Activated CD4-positive, CD25-positive, alpha-beta regulatory T cell treated with anti-CD3 and anti-CD28 coated beads, Interleukin-2, amount 50 U/mL, for 16 hours (primary cell): ENCODE data around the gene SLC45A3.
"Not testable (repeated sequence)": the region's sequence is repeated elsewhere in the genome, so short reads cannot be mapped to it uniquely, and the experiment has no call there.

ENCODE experiments used
- DNase-seq: peaks from one replicate; pipeline ENCODE4 v3.0.0-alpha.2; 2020; ENCODE audit warnings: low read depth, low spot score

SLC45A3 gene

DNA sequence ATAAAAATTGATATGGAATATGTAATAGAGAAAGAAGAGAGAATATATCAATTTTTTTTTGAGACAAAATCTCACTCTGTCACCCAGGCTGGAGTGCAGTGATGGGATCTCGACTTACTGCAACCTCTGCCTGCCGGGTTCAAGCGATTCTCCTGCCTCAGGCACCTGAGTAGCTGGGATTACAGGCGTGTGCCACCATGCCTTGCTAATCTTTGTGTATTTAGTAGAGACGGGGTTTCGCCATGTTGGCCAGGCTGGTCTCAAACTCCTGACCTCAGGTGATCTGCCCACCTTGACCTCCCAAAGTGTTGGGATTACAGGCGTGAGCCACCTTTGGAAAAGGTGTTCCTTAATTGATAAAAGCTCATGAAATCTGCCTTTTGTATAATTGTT, 44.2 kb downstream of the SLC45A3 start:
- not testable (repeated sequence) for DNase-seq

- no peak for DNase-seq
Observed at GRCh38 chr1:205633421-205633976, 46.8 kb downstream of the SLC45A3 start.

- no peak for DNase-seq
Observed at GRCh38 chr1:205632669-205633169, 47.6 kb downstream of the SLC45A3 start.

DNA sequence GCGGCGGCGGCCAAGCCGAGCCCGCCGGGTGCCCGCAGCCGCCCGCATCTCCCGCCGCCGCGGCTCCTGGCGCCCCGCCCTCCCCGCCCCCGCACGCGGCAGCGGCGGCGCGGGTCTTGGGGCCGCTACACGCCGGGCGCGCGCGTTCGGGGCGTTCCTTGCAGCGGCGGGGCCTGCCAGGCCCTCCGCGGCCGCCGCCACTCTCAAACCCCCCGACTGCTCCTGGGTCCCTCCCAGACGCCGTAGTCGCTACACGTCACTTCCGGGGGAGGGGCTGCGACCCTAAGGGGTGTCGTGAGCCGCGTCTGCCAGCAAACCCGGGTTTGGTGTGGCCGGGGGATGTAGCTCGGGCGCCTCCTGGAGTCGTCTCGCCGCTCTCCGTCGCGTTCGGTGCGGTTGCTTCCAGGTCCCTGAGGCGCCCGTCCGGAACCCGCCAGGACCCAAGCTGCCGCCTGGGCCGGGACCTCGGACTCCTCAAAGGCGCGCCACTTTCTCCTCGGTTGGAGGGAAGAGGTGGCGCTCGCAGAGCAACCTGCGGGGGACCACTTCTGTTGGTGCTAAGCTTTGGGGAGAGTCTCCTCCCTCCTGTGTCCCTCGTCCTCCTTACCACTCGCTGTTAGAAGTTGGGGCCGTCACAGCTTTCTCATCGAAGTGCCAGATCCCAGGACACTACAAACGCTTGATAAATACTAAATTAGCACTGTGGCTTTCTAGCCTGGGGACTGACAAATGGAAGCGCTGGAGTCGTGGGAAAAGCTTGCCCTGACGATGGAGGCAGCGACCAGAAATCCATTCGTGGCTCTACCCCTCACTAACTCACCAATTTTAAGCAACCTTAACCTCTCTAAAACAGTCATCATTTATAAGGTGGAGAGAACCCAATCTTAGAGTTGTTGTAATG, 48.3 kb downstream of the SLC45A3 start, which contains the start of gene ELK4:
Gene ELK4 (minus strand): TSS at position 244 of the 901 bp plus-strand sequence. CDS start 8,129 bp downstream, outside the sequence.
- peak; percentile 100 for DNase-seq

DNA sequence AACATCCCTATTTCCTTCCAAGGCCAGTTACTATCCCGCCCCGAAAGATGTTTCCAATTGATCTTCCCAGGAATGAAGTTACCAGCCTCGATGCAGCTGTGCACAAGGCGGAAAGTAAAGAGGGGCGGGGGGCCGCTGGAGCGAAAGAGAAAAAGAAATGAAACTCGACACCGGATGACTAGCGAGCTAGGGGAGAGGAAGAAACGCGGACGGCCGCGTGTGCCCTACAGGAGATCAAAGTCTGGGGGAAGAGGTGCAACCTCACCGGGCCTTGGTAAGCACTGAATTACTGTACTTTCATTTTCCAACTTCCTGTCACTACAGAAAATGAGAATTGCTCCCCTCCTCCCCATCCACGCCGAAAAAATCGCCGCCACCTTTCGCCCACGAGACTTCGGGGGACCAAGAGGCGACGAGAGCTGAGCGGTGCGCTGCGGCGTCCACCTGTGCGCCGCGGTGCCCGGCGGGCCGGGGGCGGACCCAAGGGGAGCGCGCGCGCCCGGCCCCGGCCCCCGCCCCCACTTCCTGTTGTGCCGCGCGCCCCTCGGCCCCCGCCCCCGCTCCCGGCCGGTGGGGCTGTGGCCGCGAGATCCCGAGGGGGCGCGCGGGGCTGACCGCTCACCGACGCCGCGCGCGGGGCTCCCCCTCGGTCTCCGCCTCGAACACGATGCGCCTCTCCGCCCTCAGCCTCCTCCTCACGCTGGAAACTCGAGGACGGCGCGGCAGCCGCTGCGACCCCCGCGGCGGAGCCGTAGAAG, 49.1 kb downstream of the SLC45A3 start:
- peak; percentile 67 for DNase-seq

DNA sequence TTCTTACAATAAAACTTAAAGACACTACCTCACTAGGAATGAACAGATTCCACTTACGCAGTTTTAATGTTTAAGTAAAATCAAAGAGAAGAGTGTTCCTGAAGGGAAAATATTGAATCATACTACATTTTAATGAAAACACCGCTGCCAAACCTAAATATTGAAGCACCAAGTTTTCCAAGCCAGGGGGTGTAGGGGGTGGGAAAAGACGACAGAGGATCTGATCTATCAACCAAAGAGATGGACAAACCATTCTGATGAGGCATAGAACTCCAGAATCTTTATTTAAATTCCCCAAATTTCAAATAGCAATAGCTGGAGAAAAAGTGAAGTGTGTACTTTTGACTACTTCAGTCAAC, 49.7 kb downstream of the SLC45A3 start:
- DNase-seq: no peak

GRCh38 chr1:205630241-205630640, 50.1 kb downstream of the SLC45A3 start:
- DNase-seq: no peak

DNA sequence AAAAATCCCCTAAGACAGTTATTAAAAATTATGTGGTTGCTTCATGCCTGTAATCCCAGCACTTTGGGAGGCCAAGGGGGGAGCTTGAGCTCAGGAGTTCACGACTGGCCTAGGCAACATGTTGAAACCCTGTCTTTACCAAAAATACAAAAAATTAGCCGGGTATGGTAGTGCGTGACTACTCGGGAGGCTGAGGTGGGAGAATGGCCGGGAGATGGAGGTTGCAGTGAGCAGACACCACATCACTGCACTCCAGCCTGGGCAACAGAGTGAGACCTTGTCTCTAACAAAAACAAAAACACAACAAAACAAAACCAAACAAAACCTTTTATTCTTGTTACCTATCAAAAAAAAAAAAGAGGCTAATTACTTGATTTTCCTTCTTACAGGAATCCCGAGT, 50.6 kb downstream of the SLC45A3 start:
- no peak for DNase-seq

DNA sequence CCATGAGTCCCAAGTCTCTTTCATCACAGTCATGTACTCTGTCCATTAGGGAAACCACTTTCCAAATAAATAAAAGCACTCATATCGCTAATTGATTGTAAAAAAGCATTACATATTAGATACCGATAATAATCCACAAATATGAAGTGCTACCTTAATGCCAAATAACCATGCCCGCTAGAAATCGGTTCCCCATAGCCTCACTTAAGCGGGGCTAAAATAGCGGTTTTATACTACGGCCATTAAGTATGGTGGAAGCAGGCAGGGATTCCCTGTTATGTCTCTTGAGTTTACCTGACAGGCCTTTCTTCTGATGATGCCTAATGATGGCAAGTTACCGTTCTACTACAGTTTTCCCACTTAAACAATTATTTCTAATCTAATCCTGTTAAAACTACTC, 52.4 kb downstream of the SLC45A3 start:
- DNase-seq: no peak

DNA sequence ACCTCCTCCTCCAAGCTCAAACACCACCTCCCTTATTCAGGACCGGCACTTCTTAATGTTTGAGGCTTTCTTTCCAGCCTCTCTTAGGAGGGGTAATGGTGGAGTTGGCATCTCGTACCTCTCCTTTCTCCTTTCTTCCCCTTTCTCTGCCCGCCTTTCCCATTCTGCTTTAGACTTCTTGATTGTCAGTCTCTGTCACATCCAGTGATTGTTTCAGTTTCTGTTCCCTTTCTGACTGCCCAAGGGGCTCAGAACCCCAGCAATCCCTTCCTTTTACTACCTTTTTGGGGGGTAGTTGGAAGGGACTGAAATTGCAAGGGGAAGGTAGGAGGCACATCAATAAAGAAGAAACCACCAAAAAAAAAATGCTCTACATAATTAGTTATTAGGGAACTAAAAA, 54.1 kb downstream of the SLC45A3 start:
- no peak for DNase-seq

- DNase-seq: no peak
Observed at GRCh38 chr1:205623646-205624045, 56.7 kb downstream of the SLC45A3 start.

DNA sequence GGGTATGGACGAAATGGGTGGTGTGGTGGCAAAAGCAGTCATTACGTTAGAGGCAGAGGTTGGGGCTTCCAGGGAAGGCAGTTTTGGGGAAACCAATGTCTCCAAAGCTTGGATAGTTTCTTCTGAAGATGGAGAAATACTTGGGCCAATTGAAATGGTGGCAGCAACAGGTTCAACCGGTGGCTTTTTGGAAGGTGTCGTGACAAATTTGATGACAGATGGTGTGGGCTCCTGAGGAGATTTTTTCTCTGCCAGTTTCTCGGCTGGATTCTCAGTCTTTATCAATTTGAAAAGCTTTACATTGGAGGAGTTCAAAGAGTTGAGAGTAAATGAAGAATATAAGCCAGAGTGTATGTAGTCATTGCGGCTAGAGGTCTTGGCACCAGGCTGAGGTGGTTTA, 60.0 kb downstream of the SLC45A3 start:
- no peak for DNase-seq

DNA sequence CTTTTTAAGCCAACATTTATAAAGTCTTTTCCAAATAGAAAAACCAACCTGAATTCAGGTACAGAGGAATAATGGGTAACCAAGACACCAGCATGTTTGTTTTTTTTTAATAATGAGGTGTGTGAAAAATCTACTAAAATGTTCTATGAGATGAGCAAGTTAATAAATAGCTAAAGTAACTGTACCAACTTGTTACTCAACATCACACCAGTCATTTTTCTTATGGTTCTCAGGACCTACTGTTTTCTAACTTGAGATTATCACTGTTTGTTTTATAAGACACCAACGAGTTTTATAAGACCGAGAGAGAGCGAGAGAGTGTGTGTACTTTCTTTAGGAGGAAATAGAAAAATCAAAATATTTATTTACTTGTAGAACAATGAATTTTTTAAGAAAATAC, 60.9 kb downstream of the SLC45A3 start:
- no peak for DNase-seq

GRCh38 chr1:205616563-205617293, 63.6 kb downstream of the SLC45A3 start:
- DNase-seq: no peak

GRCh38 chr1:205615789-205616188, 64.5 kb downstream of the SLC45A3 start:
- no peak for DNase-seq

GRCh38 chr1:205613854-205614412, 66.4 kb downstream of the SLC45A3 start:
- DNase-seq: no peak

DNA sequence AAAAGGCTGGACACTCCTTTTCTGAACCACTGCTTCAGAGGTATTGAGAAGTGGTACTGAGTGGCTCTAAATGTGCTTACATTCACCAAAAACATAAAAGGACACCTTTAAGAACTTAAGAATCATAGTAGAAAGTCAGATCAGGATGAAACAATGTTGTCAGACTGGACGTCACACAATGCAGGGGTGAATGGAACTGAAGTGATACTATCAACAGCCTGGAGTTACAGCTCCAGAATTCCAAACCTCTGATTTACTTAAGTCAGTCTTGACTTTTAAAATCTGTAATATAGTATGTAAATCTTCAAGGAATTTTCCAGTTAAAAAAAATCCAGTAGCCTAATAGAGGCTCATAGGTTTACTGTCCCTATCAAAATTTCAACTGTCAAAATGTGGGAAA, 67.8 kb downstream of the SLC45A3 start:
- no peak for DNase-seq

DNA sequence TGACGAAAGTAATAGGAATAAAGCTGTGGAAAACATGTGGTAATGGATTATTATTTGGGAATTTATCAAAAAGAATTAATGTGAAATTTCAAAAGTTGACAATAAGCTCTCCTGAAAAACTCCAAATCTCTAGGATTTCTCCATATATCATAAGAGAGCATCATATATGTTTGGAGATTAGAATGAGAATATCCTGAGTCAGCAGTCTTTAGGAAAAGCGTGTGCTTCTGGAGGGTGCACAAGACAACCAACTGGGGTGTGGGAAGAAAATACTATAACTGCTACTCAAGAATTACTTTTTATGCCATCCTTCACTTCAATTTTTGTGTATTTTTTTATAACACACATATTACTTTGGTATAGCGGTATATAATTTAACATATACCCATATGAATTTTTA, 68.2 kb downstream of the SLC45A3 start:
- no peak for DNase-seq

GRCh38 chr1:205610901-205611466, 69.3 kb downstream of the SLC45A3 start:
- no peak for DNase-seq

DNA sequence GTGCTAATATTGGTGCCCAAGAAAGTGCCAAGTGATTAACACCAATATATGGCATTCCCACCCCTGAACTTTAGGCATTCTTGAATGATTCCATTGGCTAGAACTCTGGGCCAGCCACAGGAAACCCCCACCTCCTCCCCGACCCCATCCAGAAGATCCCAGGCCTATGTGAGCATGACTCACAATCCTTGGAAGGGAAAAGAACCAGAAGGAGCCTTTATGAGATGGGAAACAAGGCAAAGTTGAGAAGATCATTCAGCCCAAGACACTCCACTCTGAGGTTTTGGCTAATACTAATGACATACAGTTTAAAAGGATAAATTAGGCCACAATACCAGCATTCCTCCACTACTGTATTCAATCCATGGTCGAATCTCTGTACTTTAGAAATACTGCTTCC, 70.3 kb downstream of the SLC45A3 start:
- DNase-seq: no peak
